GM12878 (cell line): Measurements from ENCODE around the gene UGT1A7. TPM values are rescaled to one million over a fixed set of nuclear protein-coding genes. Genes with fewer than 3 reads are reported as not detected.

Experiments
- ATAC-seq: fragments of 200-7000 bp; cut with Tn5 transposase; 3 replicates; pipeline ENCODE4 v1.9.1; 2020; ENCODE audit warnings: mild to moderate bottlenecking, moderate library complexity
- BruUV-seq: library from RNA; stranded (reverse); fragments of 400-500 nt; replicated peaks from 2 replicates; lab custom pipeline; 2021; lab: Mats Ljungman, UMichigan
- CTCF ChIA-PET: fragments of 300-600 bp; sonication (Branson Sonifier 250); formaldehyde crosslinking; extraction: SDS; loops from one replicate; lab custom pipeline; 2021; ENCODE audit warnings: inconsistent platforms; lab: Yijun Ruan, JAX
- POLR2A ChIA-PET: fragments of 350-600 bp; formaldehyde crosslinking; extraction: SDS; loops from one replicate; lab custom pipeline; 2021; ENCODE audit warnings: inconsistent platforms; lab: Charles Lee
- RAD21 ChIA-PET: fragments of 300-600 bp; sonication (Branson Sonifier 250); formaldehyde crosslinking; loops from one replicate; lab custom pipeline; 2023; ENCODE audit warnings: antibody characterized with exemption; ENCODE audit not compliant: unreplicated experiment; lab: Charles Lee
- SMC1A ChIA-PET: fragments of 300-600 bp; sonication (Branson Sonifier 250); formaldehyde crosslinking; loops from one replicate; lab custom pipeline; 2023; ENCODE audit not compliant: unreplicated experiment, uncharacterized antibody; lab: Charles Lee
- DNase-seq: peaks from one replicate; pipeline ENCODE4 v3.0.0-alpha.2; 2011; ENCODE audit warnings: low read depth, low spot score
- FAIRE-seq: peaks from 3 replicates; lab custom pipeline; 2011; peaks lifted over from hg19 to GRCh38; lab: Jason Lieb, UNC
- H2AFZ ChIP-seq: 2 replicates; pipeline ENCODE4 v1.6.0; 2011; ENCODE audit warnings: low read depth, low read length, control low read depth; ENCODE audit not compliant: control insufficient read depth
- H3K27ac ChIP-seq: 2 replicates; pipeline ENCODE4 v1.5.1; 2011; ENCODE audit warnings: control low read depth; ENCODE audit not compliant: control insufficient read depth, insufficient read depth
- H3K27me3 ChIP-seq, 2 experiments: replicated peaks in 1 of 2; 2 replicates each; pipeline versions ENCODE4 v1.6.0 to v1.6.1; 2011; ENCODE audit warnings: low read length in 1 of 2; ENCODE audit not compliant: control insufficient read depth in 2 of 2, insufficient read depth in 2 of 2
- H3K36me3 ChIP-seq, 2 experiments: 2 replicates each; pipeline ENCODE4 v1.5.1; 2011; ENCODE audit warnings: low read length in 1 of 2; ENCODE audit not compliant: control insufficient read depth in 2 of 2, insufficient read depth in 2 of 2
- H3K4me1 ChIP-seq: 2 replicates; pipeline ENCODE4 v1.6.1; 2011; ENCODE audit warnings: mild to moderate bottlenecking, low read length, moderate library complexity, mixed read lengths; ENCODE audit not compliant: control insufficient read depth, insufficient read depth
- H3K4me2 ChIP-seq: 2 replicates; pipeline ENCODE4 v1.6.0; 2011; ENCODE audit warnings: control low read depth; ENCODE audit not compliant: control insufficient read depth, insufficient read depth
- H3K4me3 ChIP-seq: fragments of 200-600 bp; sonication (generic); 2 replicates; pipeline ENCODE4 v1.5.1; 2016
- H3K79me2 ChIP-seq: 2 replicates; pipeline ENCODE4 v1.6.0; 2011; ENCODE audit warnings: low read length; ENCODE audit not compliant: control insufficient read depth, insufficient read depth
- H3K9ac ChIP-seq: 2 replicates; pipeline ENCODE4 v1.8.0; 2011; ENCODE audit warnings: low read length, control low read depth, mixed read lengths; ENCODE audit not compliant: control insufficient read depth, insufficient read depth
- H3K9me3 ChIP-seq: replicated peaks from 3 replicates; pipeline ENCODE4 v1.5.1; 2011; ENCODE audit warnings: mild to moderate bottlenecking, low read length; ENCODE audit not compliant: control insufficient read depth, insufficient read depth
- H4K20me1 ChIP-seq: 2 replicates; pipeline ENCODE4 v1.6.0; 2011; ENCODE audit not compliant: control insufficient read depth, insufficient read depth
- CHD2 ChIP-seq: IDR thresholded peaks from 2 replicates; pipeline ENCODE4 v1.6.1; 2011; ENCODE audit warnings: low read depth, low read length, improper control_type of control experiment, borderline replicate concordance
- GABPA ChIP-seq: IDR thresholded peaks from 2 replicates; pipeline ENCODE4 v1.6.1; 2014; ENCODE audit warnings: antibody characterized with exemption, low read depth, mild to moderate bottlenecking, inconsistent platforms
- IRF3 ChIP-seq: fragments of 450-650 bp; IDR thresholded peaks from 2 replicates; pipeline ENCODE4 v1.6.1; 2014; ENCODE audit warnings: mild to moderate bottlenecking
- MXI1 ChIP-seq: fragments of 150-350 bp; IDR thresholded peaks from 2 replicates; pipeline ENCODE4 v1.6.1; 2011; ENCODE audit warnings: low read depth, mild to moderate bottlenecking, inconsistent platforms, low read length, improper control_type of control experiment
- PAX5 ChIP-seq: IDR thresholded peaks from 2 replicates; pipeline ENCODE4 v1.6.1; 2011; ENCODE audit warnings: low read depth, low read length, borderline replicate concordance
- RBBP5 ChIP-seq: fragments of 200-600 bp; sonication (generic); conservative IDR thresholded peaks from 2 replicates; pipeline ENCODE4 v1.6.1; 2016
- RCOR1 ChIP-seq: conservative IDR thresholded peaks from 2 replicates; pipeline ENCODE4 v1.6.1; 2012; ENCODE audit warnings: low read depth, low read length, improper control_type of control experiment
- SUPT20H ChIP-seq: IDR thresholded peaks from 2 replicates; pipeline ENCODE4 v1.6.1; 2011; ENCODE audit warnings: low read depth, mild to moderate bottlenecking, low read length, moderate library complexity, borderline replicate concordance; ENCODE audit not compliant: control insufficient read depth
- USF2 ChIP-seq: IDR thresholded peaks from 2 replicates; pipeline ENCODE4 v1.6.1; 2011; ENCODE audit warnings: low read depth, low read length, improper control_type of control experiment, borderline replicate concordance
- WGBS: methylation state at CpG from one replicate; pipeline ENCODE4 v1.1.6; 2016; ENCODE audit warnings: low lambda C conversion rate; ENCODE audit not compliant: insufficient replicate concordance, insufficient coverage; ENCODE audit errors: missing lambda C conversion rate; 5-methylcytosine and 5-hydroxymethylcytosine counted together
- in situ Hi-C: fragments of 300-500 bp; cut with MboI; formaldehyde crosslinking; loops from 9 replicates; pipeline ENCODE4 v1.14.3; 2018; ENCODE audit warnings: mixed read lengths
- intact Hi-C: fragments of 100-400 bp; cut with micrococcal nuclease; formaldehyde crosslinking; loops from one replicate; pipeline ENCODE4 v1.14.2; 2022; ENCODE audit not compliant: unreplicated experiment
- polyA plus RNA-seq, 11 experiments: library from polyadenylated mRNA; depleted of rRNA in 4 of 11; unstranded in 6 of 11; stranded (reverse) in 5 of 11; fragments of >200 nt; fragmentation: Nextera tagmentation in 4 of 11; fragmentation: Illumina TruSeq in 1 of 11; extraction: Ambion mirVana in 4 of 11; extraction: Trizol in 1 of 11; gene quantifications; 1 replicate in 1 of 11; 2 replicates in 10 of 11; pipeline versions ENCODE4 v1.2.1 to v1.2.3, GENCODE V29; 2011 to 2016; ENCODE audit warnings: inconsistent platforms in 2 of 11, missing spikeins in 2 of 11, low read depth in 1 of 11
- total RNA-seq, 4 experiments: library from RNA; depleted of rRNA in 3 of 4; stranded (reverse); fragments of >200 nt in 3 of 4; fragmentation: Illumina TruSeq in 1 of 4; extraction: Trizol in 1 of 4; gene quantifications; 2 replicates each; pipeline versions ENCODE4 v1.2.1 to v1.2.3, GENCODE V29; 2013 to 2021

The UGT1A7 gene
- total and polyA plus RNA-seq, 10 of the 15 experiments (the other 5 are each of a cell fraction or from before 2014, with no cell fraction given) = not detected

GRCh38 chr2:233693963-233694362 lies 12.3 kb downstream of the UGT1A7 start (continued):
- no peak for TF ChIP-seq RBBP5
- no peak for TF ChIP-seq MXI1
- TF ChIP-seq GABPA = no peak

- RAD21 ChIA-PET = no interaction called here
- Histone ChIP-seq H3K4me3 (no peak overlapping the region), H3K79me2 (no peaks in the 10 kb centered on the region), H3K9me3 (no peaks in the 10 kb centered on the region), H4K20me1 (no peaks in the 10 kb centered on the region), H3K27ac (no peak overlapping the region), H3K27me3 (no peaks in the 10 kb centered on the region), H3K4me1 (no peaks in the 10 kb centered on the region), H2AFZ (no peak overlapping the region), H3K36me3 (no peaks in the 10 kb centered on the region)
- 49% methylated on average over 4 of the region's 4 CpGs for WGBS
- no TSS peak for BruUV-seq
- FAIRE-seq = no peak
- SMC1A ChIA-PET = interaction anchor here (1.0 kb wide), 1 partner anchor 44 kb away, joined by 3 read pairs; no protein-coding TSS in a partner anchor
- POLR2A ChIA-PET = no interaction called here
- no peak for TF ChIP-seq SUPT20H
- no peak for TF ChIP-seq IRF3
- no peak for TF ChIP-seq CHD2
- TF ChIP-seq PAX5 = no peak
- TF ChIP-seq USF2 = no peak
- TF ChIP-seq RCOR1 = no peak
- TF ChIP-seq, all 136 proteins: peak for 0
- Histone ChIP-seq H3K4me2 (no peak overlapping the region), H3K9ac (no peak overlapping the region)
- intact Hi-C loops (no loop called here), in situ Hi-C loops (no loop called here)
- ATAC-seq (no peak), DNase-seq (no peak)
- CTCF ChIA-PET = no interaction called here
These were observed 17.0 kb downstream of the UGT1A7 start for GRCh38 chr2:233698740-233699139.
